Cardiac fibroblast (primary cell): Measurements from ENCODE around the gene HOXB1.

Source experiments
- DNase-seq, 2 donors: peaks; one replicate each; pipeline versions ENCODE4 v3.0.0 to v3.0.0-alpha.2; 2010; ENCODE audit warnings: low read depth in 2 of 2
- H3K4me3 ChIP-seq, 2 donors: replicated peaks in 1 of 2; 1 replicate in 1 of 2; 2 replicates in 1 of 2; pipeline ENCODE4 v1.5.1; 2011; ENCODE audit warnings: low read depth in 2 of 2, low read length in 2 of 2, mild to moderate bottlenecking in 2 of 2, moderate library complexity in 1 of 2
- CTCF ChIP-seq: IDR thresholded peaks from one replicate; pipeline ENCODE4 v1.5.1; 2011; ENCODE audit warnings: low read depth, mild to moderate bottlenecking, low read length, inconsistent platforms

Gene HOXB1

GRCh38 chr17:48545022-48545375 lies 14.2 kb upstream of the HOXB1 start, which contains the start of gene HOXB2:
Gene HOXB2, minus strand, starts transcription at chr17:48545109. Its CDS starts 198 bp downstream, at chr17:48544911.
- peak; percentile 68 to 73 for DNase-seq
- TF ChIP-seq CTCF = no peak
- peak within 1 kb of the TSS; percentile 64 to 74 for H3K4me3 ChIP-seq

GRCh38 chr17:48544349-48545021 lies 13.7 kb upstream of the HOXB1 start:
- DNase-seq = peak; percentile 84 to 86
- no peak for TF ChIP-seq CTCF
- H3K4me3 ChIP-seq = peak overlapping the region; percentile 64 to 74

GRCh38 chr17:48543854-48544348 lies 13.1 kb upstream of the HOXB1 start:
- TF ChIP-seq CTCF = no peak
- no peak for DNase-seq
- peak overlapping the region; percentile 64 to 74 for H3K4me3 ChIP-seq

- DNase-seq = peak; percentile 63 to 77
- H3K4me3 ChIP-seq = peak overlapping the region; percentile 64 to 74
- no peak for TF ChIP-seq CTCF
These were observed 12.5 kb upstream of the HOXB1 start for GRCh38 chr17:48543107-48543853.

- peak overlapping the region; percentile 64 to 74 for H3K4me3 ChIP-seq
- no peak for TF ChIP-seq CTCF
- no peak for DNase-seq
These were observed 11.9 kb upstream of the HOXB1 start for GRCh38 chr17:48542698-48543106.

GRCh38 chr17:48542114-48542656 lies 11.4 kb upstream of the HOXB1 start:
- TF ChIP-seq CTCF = no peak
- H3K4me3 ChIP-seq = peak overlapping the region; percentile 64 to 74
- peak; percentile 60 to 66 for DNase-seq
